HL-60 (cell line): ENCODE results near the gene INO80.

Experiments
- CTCF ChIP-seq: IDR thresholded peaks from one replicate; pipeline ENCODE4 v1.5.1; 2011; ENCODE audit warnings: low read length, control low read depth, inconsistent platforms; ENCODE audit not compliant: insufficient read depth
- GABPA ChIP-seq: IDR thresholded peaks from 2 replicates; pipeline ENCODE4 v1.6.1; 2012; ENCODE audit warnings: low read depth
- POLR2AphosphoS5 ChIP-seq: IDR thresholded peaks from 2 replicates; pipeline ENCODE4 v1.6.1; 2012; ENCODE audit warnings: low read depth
- REST ChIP-seq: IDR thresholded peaks from 2 replicates; pipeline ENCODE4 v1.6.1; 2012; ENCODE audit warnings: low read depth; ENCODE audit not compliant: insufficient replicate concordance
- SPI1 ChIP-seq: IDR thresholded peaks from 2 replicates; pipeline ENCODE4 v1.6.1; 2012; ENCODE audit warnings: low read depth, mild to moderate bottlenecking, borderline replicate concordance

GRCh38 chr15:41115652-41116115 is 396 bp downstream of the INO80 start:
- TF ChIP-seq CTCF (no peak), POLR2AphosphoS5 (no peak), REST (no peak), SPI1 (no peak), GABPA (no peak)
